CD4-positive, alpha-beta T cell treated with Interleukin-12 subunit alpha and Interleukin-12 subunit beta, for 1 hour (primary cell): ENCODE measurements around the gene NRAS.

ENCODE experiments used
- DNase-seq: peaks from one replicate; pipeline ENCODE4 v3.0.0-alpha.2; 2020

The NRAS gene

DNA sequence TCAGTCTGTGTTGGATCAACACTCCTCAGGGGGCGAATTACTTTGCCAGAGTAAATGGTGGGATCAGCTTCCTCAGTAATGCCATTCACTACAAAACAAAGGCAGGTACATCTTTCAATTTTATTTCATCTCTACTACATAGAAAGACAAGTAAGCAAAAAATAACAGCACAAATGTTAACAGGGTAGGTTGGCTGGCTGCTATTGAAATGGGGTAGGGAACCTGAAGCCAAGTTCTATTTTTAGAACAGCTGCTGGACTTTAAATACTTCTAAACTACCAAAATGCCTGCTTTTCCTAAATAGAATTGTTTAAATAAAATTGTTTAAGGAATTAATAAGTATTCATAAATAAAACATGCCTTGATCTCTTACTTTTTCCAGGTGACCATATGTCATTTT lies 7.3 kb upstream of the NRAS start:
- no peak for DNase-seq

DNA sequence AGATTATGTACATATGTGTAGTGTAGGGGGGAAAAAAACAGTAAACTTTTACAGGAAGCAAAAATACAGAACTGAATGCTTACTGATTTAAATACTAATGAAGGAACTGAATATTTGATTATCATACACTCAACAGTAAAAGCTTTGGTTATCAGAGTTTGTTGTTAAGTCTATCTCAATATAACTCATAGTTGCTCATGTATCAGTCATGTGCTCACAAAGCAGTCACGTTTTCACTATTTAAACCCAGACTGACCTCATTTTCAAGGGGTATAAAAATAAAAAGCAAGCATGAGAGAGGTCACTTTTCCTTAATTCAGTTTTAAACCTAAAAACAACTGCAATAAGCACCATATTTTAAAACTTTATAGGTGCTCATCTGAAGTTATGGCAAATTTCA lies 6.9 kb upstream of the NRAS start:
- no peak for DNase-seq

DNA sequence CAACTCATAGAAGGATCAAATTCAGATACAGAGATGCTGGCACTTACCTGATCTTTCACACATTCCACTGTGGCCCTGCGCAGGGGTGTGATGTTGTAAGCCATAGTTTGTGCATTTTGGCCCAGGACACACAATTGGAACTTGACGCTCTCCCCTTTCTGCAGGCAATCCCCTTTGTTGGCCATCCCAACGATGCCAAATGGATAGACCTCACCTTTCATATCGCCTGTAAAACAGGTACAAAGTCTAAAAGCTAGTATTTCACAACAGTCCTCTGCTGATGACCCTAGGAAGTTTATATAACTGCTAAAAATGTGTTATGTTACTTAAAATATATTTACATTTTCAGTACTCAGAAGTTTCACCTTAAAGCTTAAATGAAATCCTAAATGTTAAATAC lies 3.9 kb upstream of the NRAS start:
- DNase-seq: no peak

DNA sequence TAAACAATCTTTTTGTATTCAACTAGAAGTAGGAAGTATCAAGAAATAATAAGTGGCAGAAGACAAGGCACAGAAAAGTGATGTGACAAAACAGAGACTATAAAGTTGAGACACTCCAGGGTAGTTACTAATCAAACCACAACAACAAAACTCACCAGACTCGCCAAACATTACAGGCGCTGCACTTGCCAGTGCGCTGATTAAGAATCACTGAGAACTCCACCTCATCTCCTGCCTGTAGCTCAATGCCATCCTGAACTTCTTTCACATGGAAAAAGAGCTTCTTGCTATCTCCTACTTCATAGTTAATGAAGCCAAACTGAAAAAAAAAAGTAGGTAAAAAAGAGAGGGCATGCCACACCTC lies 2.8 kb upstream of the NRAS start:
- DNase-seq: no peak

DNA sequence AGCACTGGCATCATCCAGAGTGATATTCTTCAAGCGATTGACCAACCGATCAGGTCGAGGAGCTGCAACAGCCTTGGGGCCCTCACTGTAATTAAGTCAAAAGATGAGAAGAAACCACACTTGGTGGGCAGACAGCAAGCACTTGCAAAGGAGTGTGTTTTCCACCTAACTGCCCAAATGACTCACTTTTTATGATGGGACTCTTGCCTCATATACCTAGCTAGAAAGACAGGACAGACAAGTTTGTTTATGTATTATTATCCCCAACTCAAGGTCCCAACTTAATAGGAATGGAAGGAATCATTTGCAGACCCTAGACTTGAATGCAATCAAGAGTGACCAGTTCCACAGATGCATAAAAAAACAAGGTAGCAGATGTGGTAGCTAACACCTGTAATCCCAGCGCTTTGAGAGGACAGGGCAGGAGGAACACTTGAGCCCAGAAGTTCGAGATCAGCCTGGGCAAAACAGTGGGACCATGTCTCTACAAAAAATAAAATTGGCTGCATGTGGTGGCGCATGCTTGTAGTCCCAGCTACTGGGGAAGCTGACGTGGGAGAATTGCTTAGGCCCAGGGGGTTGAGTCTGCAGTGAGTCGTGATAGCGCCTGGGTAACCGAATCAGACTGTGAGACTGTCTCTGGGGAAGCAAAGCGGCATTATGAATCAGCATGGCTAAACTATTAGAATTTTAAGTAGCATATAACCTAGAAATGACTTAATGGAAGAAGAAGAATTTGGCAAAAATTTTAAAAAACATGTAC lies 2.3 kb upstream of the NRAS start:
- no peak for DNase-seq

DNA sequence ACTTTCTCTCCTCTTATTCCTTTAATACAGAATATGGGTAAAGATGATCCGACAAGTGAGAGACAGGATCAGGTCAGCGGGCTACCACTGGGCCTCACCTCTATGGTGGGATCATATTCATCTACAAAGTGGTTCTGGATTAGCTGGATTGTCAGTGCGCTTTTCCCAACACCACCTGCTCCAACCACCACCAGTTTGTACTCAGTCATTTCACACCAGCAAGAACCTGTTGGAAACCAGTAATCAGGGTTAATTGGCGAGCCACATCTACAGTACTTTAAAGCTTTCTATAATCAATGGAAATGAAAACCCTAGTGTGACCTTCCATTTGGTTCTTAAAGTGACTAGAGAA lies 643 bp downstream of the NRAS start:
- DNase-seq: no peak

DNA sequence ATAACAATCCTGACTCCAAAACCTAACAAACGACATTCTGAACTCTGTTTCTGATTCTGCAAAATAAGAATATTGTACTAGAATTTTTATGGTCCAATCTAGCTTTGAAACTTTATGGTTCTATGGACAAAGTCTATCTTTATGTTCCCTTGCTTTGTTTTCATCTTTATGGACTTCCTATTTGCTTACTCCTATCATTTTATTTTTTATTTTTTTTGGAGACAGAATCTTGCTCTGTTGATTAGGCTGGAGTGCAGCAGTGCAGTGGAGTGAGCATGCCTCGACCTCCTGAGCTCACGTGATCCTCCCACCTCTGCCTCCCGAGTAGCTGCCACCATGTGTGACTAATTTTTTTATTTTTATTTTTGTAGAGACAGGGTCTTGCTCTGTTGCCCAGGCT lies 3.6 kb downstream of the NRAS start:
- no peak for DNase-seq

DNA sequence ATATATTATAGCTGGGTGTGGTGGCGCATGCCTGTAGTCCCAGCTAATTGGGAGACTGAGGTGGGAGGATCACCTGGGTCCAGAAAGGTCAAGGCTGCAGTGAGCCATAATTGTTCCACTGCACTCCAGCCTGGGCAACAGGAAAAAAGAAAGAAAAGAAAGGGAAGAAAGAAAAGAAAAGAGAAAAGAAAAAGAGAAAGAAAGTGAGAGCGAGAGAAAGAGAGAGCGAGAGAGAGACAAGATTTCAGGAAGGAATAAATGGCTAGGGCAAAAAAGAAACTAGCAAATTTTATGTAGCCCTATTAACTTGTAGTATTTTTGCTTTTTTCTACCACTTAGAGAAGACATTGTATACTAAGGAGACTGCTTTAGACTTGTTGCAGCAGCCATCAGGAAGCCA lies 6.2 kb downstream of the NRAS start:
- no peak for DNase-seq

DNA sequence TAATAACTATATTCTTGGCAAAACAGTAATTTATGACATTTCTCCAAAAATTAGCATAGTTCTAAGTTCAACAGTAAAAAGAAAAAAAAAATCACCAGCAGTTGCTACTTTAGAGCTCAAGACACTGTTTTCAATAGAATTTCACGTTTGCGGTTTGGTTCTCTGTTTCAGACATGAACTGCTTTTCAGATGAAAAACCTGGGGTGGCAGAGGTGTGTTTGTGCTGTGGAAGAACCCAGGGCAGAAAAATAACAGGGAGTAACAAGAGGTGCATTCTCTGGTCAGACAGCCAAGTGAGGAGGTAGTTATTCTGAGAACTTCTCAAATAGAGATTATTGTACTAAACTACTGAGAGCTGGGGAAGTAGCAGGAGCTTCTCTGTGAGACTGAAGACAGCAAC lies 9.0 kb downstream of the NRAS start:
- DNase-seq: no peak

DNA sequence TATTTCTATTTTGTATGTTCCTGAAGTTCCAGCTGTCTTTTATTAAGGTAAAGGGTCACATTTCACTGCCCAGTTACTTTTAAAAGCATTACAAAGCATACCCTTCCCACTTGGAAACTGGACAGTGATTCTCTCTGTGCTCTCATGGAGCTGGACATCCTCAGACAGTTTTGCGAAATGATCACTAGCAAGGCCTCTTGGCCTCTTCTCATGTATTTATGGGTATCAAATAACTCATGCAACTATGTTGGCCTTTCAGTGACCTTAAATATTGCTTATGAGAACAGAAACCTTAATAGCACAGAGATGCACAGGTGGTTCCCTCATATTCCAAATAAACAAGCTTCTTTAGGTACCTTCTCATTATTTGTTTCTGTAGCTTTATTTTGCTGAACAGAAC lies 13.3 kb downstream of the NRAS start:
- no peak for DNase-seq

DNA sequence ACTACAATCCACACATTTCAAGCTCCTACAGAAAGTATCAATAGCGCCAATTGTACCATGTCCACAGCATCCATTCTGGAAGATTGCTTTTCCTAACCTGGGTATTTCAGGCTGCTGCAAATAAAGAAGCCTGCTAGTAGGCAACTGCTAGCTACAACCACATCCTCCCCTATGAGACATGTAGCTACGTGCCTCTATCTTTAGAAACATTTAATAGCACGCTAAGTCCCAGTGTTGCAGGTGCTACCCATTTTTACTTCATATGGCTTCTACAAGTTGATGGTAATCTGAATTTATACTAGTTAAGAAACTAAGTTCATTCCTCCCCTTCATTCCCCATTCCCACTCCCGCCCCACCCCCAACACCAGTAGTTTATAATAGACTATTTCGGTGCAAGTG lies 13.8 kb downstream of the NRAS start:
- no peak for DNase-seq

DNA sequence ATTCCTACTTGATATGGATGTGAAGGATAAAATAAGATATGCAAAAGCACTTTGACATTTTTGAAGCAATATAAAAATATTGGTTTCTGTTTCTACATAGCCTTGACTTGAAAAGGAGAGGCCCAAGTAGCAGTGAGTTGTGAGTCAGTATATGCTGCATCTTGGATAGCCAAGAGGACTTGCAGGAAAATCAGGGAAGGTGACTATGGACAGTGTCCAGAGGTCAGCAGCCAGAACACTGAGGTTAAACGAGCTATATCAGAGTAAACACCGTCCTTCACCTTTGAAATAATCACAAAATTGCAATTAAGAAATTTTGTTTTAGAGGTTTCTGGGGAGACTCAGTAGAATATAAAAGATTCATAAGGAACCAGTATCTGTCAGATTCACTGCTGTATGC lies 14.6 kb downstream of the NRAS start:
- no peak for DNase-seq

DNA sequence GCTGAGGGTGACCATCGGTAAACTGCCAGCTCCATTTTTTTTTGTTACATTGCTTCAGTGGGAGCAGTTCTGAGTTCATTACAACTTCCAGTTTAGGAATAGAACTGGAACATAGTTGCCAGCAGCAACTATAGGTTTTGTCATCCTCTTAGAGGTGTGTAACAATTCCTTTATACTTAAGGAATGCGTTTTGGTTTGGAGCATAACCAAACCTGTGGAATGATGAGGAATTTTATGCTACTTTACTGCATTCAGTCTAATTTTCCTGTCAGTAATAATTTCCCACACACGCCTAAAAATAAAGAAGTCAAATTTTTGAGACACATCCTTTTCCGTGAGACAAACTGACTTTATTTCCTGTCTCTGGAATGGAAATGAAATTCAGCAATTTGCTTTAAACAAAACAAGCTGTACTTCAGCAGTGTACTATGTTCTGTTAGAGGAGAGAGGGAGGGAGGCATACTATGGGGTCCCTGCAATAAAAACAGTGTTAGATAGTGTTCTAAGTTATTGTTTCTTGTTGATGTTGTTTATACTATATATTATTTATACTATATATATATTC lies 16.5 kb downstream of the NRAS start:
- DNase-seq: no peak

DNA sequence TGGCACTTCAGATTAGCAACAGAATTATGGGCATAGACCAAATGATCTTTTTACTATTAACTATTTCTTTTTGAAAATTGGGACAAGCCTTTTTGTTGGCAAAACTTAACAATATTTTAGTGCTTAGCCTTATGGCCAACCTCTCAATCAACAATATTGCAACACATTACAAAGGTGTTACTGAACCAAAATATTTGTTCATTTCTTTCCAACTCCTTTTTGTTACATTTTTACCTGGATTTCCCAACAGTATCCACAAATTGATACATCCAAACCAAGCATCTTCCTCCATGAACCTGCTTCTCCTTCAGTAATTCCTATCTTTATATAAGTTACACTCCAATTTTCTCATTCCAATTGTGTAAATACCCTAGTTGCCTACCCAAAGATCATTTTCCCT lies 19.8 kb downstream of the NRAS start:
- DNase-seq: no peak

DNA sequence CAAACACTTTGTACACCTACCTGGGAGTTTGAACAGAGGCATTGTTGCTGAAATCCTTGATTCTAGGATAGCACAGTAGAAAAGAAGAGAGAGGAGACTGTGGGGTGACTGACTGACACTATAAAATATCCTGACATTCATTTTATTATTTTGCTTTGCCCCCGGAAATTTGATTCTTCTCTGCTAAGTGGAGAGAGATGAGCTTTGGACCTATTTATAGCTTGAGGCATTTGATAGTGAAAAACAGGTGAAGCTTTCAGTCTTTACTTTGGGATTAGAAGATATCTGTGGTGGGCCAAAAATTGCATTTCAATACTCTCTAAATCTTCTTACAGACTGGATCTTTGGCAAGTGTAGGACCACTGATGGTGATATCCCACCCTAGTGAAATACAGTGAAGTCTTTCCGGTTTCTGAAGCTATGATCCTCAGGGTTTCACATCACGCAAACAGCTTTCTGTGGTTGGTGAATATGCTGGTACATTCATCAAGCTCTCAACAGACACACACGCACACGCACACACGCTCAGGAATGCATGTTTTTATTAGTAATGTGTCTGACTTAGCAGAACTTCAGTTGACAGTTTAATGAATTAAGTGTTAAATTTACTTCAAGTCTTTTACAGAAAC lies 21.0 kb downstream of the NRAS start, which contains the start of gene AMPD1:
TSS of gene AMPD1 (minus strand) at position 117 of the 629 bp plus-strand sequence. CDS start at position 42, 75 bp downstream.
- DNase-seq: no peak

DNA sequence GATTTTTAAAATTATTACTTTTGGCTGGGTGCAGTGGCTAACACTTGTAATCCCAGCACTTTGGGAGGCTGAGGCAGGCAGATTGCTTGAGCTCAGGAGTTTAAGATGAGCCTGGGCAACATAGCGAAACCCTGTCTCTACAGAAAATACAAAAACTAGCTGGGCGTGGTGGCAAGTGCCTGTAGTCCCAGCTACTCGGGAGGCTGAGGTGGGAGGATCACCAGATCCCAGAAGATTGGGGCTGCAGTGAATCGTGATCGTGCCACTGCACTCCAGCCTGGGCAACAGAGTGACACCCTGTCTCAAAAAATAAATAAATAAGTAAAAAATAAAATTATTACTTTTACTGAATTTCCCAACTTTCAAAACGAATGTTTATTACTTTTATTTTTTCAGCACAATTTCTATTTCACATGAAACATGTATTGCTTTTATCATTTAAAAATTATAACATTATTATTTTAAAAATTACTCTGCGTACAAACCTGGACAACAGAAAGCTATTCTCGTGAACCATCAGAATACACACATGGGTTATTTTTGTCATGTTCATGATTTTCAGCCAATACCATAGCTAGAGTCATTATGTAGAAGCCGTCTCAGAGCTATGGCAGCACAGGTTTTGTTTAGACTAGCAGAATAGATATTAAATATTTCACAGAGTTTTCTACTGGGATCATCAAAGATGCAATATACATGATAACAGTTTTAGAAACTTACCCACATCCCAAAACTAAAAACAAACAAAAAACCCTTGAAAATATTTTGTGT lies 21.8 kb downstream of the NRAS start:
- no peak for DNase-seq

DNA sequence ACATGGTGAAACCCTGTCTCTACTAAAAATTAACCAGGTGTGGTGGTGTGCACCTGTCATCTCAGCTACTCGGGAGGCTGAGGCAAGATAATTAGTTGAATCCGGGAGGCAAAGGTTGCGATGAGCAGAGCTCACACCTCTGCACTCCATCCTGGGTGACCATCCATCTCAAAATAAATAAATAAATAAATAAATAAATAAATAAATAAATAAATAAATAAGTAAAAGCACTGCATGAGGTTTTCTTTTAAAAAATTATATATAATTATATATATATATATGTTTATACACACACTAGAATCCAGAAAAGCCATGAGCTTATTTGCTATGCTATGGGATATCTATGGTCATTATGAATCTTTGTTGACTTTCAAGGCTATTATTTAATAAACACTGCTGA lies 23.6 kb downstream of the NRAS start:
- no peak for DNase-seq

DNA sequence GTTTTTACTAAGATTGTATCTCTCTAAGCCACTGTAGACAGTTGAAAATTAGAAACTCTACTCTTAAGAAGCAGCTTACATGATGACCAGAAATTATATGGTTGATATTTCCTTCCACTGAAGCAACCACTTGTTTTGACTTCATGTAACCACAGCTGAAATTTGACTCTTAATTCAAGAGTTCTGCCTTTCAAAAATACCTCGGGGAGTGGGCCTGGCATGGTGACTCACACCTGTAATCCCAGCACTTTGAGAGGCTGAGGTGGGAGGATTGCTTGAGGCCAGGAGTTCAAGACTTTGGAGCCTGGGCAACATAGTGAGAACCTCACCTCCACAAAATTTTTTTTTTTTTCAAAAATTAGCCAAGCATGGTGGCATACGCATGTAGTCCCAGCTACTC lies 25.5 kb downstream of the NRAS start:
- no peak for DNase-seq

DNA sequence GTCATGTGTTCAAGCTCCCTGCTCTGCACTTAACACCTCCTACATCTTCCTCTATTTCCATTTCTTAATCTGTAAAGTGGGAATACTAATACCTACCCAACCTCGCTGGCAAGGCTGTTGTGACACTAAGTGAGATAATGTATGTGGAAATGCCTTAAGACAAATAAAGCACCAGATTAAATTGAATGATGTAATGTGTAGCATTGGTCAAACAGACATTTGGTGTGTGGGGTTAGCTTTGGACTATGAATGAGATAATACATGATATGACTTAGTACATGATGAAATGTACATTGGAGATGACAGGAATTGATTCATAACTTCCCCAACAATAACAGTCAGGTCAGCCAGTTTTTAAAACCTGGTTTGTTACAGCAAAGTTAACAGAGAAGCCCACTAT lies 26.4 kb downstream of the NRAS start:
- no peak for DNase-seq

DNA sequence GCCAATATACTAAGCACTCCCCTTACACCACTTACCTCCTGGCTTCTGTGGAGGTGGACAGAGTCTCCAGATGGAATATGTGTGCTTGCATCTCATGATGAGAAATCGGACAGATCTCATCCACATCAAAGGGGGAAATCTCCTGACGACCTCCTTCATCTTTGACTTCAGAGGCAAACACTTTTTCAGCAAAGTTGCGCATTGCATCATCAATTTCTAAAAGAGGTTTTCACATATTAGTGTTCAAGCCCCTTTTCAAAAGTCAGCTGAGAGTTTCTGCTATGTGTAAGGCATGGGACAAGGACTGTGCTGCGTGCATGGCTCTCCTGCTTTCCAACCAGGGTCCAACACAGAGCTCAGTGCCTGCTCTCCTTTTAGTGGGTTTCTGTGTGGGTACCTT lies 28.0 kb downstream of the NRAS start:
- DNase-seq: no peak

DNA sequence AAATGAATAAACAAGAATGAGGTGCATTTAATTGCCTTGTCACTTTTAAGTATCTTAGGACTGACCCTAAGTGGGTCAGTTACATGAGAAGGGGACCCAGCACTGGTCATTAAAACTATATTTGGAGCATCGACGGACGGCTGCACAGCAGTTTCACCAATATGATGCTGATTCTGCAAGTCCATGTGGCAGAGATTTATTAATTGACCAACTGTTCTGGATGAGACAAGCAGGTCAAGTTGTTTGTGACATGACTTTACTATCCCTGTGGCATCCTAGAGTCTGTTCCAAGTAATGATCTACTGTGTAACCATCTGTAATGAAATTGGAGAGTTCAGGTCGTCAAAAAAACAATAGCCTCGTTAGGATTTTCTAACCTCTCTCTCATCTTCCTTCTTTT lies 30.7 kb downstream of the NRAS start:
- no peak for DNase-seq

DNA sequence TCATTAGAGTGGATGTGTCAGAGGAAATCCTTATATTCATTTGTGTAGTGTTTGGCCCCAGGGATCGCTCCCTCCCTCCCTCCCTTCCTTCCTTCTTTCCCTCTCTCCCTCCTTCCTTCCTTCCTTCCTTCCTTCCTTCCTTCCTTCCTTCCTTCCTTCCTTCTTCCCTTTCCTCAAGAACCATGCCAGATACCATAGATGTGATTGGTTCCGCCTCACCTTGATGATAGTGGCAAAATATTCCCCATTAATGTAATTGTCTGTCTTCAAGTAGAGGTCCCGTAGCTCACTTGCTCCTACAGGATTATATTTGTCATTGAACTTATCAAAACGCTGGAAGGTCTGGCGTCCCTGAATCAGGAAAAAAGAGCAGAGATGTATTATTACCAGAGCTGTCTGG lies 38.9 kb downstream of the NRAS start:
- no peak for DNase-seq

DNA sequence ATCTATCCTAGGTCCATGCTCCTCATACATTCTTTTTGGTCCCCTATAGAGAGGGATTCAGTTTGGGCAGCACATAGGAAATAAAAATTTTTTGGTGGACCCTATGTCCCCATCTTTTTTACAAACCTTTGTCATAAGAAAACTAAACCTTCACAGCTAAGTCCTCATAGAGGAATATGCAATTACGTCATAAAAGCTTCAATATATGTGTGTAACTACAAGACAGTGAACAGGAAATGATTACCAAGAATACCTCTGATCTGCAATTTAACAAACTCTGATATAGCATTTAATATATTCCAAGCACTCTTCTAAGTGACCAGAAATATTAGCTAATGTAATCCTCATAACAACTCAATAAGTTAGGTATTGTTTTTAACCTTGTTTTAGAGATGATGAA lies 40.5 kb downstream of the NRAS start:
- DNase-seq: no peak

DNA sequence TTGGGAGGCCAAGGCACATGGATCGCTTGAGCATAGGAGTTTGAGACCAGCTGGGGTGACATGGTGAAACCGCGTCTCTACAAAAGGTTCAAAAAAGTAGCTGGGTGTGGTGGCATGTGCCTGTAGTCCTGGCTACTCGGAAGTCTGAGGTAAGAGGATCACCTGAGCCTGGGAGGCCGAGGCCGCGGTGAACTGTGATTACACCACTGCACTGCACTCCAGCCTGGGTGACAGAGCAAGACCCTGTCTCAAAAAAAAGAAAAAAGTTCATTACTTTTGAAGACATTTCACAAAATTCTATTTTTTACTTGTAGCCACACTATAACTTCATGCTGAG lies 44.7 kb downstream of the NRAS start:
- DNase-seq: no peak
